GM12874 (cell line): ENCODE measurements around the gene NUDT22.

Experiments
- TF ChIP-seq, protein P1 (sequence below): IDR thresholded peaks from 2 replicates; pipeline ENCODE4 v1.5.1; 2011; ENCODE audit warnings: low read depth, mild to moderate bottlenecking, control low read depth, low read length, moderate library complexity; ENCODE audit not compliant: insufficient read depth

Gene NUDT22, protein sequence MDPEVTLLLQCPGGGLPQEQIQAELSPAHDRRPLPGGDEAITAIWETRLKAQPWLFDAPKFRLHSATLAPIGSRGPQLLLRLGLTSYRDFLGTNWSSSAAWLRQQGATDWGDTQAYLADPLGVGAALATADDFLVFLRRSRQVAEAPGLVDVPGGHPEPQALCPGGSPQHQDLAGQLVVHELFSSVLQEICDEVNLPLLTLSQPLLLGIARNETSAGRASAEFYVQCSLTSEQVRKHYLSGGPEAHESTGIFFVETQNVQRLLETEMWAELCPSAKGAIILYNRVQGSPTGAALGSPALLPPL

DNA sequence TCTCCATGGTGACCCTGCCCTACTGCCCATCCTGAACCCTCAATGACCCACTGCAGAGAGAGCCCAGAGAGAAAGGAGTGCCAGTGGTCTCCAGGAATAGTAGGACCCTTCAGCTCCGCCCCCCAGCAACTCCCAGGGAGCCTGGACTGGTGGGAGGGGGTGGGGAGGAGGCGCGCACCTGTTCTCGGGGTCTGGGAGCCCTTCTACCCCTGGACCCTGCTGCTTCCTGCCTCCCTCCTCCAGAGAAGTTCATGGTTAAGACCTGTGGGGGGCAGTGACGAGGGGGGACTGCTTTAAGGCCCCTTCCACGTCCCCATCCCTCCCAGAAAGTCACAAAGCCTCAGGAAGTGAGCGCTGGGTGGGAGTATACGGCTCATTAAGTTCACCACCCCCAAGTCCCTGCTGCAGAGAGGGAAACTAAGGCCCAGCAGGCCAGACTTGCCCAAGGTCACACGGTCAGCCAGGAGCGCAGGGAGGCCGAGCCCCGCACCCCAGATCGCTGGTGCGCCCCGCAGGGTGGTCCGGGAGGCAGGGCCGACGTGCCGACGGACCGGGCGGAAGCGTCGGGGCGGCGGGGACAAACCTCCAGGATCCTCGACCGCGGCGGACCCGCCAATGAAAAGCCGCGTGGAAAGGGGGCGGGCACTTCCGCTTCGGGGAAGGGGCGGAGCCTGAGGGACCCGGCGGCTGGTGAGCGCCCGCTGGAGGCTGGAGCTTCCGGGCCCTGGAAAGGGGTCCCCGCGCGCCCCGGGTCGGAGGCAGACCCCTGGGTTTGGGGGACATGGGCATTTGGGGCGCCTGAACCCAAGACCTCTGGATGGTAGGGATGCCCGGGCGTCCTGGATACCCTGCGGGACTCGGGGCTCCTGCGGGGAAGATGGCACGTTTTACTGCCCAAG, at the start of gene NUDT22, which contains the start of gene TRPT1:
Gene NUDT22, plus strand, starts transcription at position 667 of the 899 bp plus-strand sequence. CDS start 379 bp downstream, outside the sequence.
Gene TRPT1, minus strand, starts transcription at position 579 of the 899 bp plus-strand sequence. Its CDS starts 326 bp downstream, at position 253.
- TF ChIP-seq, protein P1, sequence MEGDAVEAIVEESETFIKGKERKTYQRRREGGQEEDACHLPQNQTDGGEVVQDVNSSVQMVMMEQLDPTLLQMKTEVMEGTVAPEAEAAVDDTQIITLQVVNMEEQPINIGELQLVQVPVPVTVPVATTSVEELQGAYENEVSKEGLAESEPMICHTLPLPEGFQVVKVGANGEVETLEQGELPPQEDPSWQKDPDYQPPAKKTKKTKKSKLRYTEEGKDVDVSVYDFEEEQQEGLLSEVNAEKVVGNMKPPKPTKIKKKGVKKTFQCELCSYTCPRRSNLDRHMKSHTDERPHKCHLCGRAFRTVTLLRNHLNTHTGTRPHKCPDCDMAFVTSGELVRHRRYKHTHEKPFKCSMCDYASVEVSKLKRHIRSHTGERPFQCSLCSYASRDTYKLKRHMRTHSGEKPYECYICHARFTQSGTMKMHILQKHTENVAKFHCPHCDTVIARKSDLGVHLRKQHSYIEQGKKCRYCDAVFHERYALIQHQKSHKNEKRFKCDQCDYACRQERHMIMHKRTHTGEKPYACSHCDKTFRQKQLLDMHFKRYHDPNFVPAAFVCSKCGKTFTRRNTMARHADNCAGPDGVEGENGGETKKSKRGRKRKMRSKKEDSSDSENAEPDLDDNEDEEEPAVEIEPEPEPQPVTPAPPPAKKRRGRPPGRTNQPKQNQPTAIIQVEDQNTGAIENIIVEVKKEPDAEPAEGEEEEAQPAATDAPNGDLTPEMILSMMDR = peak; percentile 35

DNA sequence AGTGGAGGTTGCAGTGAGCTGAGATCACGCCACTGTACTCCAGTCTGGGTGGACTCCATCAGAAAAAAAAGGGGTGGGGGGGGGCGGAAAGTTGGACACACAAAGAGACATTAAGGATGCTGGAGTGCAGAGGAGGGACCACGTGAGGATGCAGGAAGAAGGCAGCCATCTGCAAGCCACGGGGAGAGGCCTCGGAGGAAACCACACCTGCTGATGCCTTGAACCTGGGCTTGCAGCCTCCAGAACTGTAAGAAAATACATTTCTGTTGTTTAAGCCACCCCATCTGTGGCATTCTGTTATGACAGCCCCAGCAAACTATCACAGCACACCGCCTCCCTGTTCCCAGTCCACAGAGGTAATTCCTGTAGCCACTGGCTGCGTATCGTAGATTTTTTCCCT, 49.3 kb upstream of the NUDT22 start:
- TF ChIP-seq, protein P1 = no peak

DNA sequence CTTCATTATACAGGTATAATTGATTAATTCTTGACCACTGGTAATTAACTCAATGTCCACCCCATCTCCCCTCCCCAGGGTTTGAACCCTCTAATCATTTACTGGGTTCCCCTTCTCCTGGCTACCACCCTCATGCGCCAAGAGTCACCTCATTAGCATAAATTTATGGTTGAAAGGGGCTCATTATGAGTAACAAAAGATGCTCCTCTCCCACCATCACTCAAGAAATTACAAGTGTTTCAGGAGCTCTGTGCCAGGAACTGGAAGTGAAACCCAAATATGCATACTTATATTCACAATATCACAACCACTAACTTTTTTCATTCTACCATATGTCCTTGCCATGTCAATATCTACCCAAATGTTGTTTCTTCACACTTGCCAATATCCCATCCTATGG, 47.9 kb upstream of the NUDT22 start:
- TF ChIP-seq, protein P1 = no peak

DNA sequence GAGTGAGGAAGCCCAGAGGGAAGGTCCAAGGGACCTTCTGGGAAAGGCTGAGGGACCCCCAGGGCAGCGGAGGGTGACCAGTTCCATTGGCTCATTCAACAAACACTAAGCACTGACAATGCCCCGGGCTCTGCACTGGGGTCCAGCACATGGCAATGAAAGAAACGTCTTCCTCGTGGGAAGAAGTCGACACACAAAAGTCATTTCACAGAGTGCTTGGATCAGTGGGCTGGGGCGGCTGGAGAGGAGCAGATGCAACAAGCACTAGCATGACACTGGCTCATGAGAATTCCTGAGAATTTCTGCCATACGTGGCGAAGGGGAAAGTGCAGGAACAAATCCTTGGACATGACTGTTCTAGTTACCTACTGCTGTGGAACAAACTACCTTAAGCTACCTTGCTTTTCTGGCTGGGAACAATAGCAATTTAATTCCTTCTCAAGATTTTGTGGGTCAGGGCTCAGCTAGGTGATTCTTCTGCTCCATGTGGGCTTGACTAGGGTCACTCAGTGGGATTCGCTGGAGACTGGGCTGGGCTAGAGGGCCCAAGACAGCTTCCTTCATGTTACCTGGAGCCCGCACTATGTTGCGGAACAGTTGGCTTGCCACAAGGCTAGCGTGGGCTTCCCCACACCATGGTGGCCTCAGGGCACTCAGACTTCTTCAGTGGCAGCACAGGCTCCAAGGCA, 47.0 kb upstream of the NUDT22 start:
- TF ChIP-seq, protein P1 = no peak

DNA sequence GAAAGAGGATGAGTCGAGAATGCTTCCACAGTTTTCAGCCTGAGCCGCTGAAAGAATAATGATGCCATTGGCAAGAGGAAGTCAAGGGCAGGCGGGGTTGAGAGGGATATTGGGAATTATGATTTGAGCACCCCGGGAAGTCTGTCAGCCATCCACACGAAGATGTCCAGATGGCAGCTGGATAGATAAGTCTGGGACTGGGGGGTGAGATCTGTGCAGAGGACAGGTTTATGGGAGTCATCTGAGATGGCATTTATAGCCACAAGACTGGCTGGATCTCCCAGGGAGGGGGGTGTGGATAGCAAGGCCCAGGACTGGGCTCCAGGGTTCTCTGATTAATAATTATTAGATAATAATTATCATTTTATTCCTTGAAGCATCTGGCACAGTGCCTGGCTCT, 45.2 kb upstream of the NUDT22 start:
- TF ChIP-seq, protein P1 = no peak

DNA sequence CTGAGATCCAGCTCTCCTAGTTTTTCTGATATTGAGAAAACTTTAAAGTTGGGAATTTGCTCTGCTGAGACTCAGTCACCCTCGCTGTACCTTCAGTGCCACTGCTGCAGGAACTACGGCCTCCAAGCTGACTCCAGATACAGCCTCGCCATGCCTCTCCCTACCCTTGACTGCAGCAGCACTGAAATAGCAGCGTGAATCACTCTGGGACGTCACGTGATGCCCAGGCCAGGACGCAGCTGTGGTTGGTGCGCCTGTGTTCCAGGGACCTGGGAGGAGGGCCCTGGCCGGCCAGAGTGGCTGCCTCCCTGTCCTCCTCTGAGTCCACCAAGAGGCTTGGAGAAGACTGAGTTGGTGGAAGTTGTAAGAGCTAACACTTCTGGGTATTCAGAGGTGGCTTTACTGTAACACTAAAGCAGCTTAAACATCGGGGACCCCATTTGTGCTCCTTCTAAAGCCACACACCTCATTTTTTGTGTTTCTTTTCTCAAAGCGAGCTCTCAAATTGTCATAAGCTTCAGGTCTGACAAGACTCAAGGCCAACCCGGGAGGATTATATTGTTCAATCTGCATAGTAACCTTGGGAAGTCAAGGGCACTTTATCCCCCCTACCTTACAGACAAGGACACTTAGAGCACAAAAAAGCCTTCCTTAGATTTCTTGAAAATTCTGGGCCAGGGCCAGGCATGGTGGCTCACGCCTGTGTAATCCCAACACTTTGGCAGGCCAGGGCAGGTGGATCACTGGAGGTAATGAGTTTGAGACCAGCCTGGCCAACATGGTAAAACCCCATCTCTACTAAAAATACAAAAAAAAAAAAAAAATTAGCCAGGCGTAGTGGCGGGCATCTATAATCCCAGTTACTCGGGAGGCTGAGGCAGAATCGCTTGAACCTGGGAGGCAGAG, 44.3 kb upstream of the NUDT22 start:
- TF ChIP-seq, protein P1 = no peak
